Testis (tissue), 2 donors: ENCODE results near the gene KDSR.

Source experiments
- CTCF ChIP-seq, 3 experiments: fragments of 450-650 bp in 2 of 3; fragments of 200-600 bp in 1 of 3; sonication (generic) in 1 of 3; IDR thresholded peaks; one replicate each; pipeline ENCODE4 v1.5.1; 2016 to 2019; ENCODE audit warnings: antibody characterized with exemption in 3 of 3, mild to moderate bottlenecking in 2 of 3, moderate library complexity in 1 of 3
- POLR2A ChIP-seq: fragments of 450-650 bp; IDR thresholded peaks from one replicate; pipeline ENCODE4 v1.6.1; 2017; ENCODE audit warnings: antibody characterized with exemption, mild to moderate bottlenecking, moderate library complexity

GRCh38 chr18:63316612-63317555 is 50.1 kb downstream of the KDSR start:
- TF ChIP-seq CTCF (IDR thresholded peaks at IDR 0.05), result no peak
- no peak for TF ChIP-seq POLR2A
